ENCODE measurements around the gene STOM. TPM values are rescaled to one million over a fixed set of nuclear protein-coding genes. Genes with fewer than 3 reads are reported as not detected.
A peak's percentile ranks its signal among the peaks of the same experiment; 100 is the strongest.

Gene STOM
- total RNA-seq, 1 donor from 2014 or later = 191 TPM

DNA sequence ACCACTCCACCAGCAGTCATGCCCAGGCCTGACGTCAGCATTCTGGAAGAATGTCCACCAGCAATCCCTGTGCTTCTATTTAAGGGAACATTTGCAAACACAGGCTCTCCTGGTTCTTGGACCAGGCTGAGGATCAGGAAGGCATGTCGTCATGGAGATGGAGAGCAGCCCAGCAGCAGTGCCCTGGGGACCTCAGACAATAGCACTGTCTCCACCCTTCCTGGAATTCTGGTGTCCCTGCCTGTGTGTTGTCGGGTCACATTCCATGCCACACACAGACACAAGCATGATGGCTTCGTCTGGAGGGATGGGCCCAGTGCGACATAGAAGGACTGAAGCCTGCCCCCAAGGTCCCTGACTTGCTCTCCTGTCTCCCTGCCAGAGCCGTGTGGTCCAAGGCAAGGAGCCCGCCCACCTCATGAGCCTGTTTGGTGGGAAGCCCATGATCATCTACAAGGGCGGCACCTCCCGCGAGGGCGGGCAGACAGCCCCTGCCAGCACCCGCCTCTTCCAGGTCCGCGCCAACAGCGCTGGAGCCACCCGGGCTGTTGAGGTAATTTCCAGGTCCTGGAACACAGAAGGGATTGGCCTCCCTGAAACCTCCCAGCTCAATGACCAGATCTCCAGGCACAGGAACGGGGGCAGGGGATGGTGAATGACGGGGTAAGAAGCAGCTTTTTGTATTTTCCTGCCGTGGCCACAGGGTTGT is 43.8 kb downstream of the STOM start:
- intact Hi-C loops (cut with DNase I) = loop anchor here (1.0 to 2.0 kb wide), 3 partner anchors 25 to 45 kb away; partner anchors contain the start of gene STOM
- peak; percentile 93 for DNase-seq (ENCODE audit: low spot score)

DNA sequence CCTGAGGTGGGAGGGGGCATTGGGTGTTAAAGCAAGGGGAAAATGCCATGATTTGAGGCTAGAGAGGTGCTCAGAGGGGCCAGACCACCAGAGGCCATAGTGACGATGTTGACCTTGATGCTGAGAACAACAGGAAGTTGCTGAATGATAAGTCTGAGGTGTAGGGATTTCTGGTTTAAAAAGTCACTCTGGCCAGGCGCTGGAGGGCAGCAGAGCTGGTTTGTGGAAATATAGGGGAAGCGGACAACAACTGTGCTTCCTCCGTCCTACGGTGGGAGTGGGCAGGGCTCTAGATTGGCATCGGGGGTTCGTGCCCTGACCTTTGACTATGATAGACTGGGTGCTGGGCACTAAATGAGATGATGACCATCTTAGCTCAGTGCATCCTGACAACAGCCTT is 44.7 kb downstream of the STOM start:
- intact Hi-C loops (cut with DNase I) = no loop called here
- DNase-seq (ENCODE audit: low spot score) = no peak

DNA sequence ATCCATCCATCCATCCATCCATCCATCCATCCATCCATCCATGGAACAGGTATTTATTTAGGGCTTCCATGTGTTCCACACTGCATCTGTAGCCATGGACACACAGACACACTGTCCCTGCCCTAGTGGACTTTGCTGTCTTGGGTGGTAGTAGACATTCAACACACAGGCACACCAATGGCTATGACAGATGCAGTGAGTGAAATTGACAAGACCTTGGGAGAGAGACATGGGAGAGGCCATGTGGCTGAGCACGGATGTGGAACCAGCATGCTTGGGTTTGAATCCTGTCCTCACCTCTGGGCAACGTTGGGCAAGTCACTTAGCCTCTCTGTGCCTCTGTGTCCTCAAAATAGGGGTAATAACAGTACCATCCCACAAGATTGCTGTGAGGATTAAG is 45.3 kb downstream of the STOM start:
- intact Hi-C loops (cut with DNase I) = no loop called here

DNA sequence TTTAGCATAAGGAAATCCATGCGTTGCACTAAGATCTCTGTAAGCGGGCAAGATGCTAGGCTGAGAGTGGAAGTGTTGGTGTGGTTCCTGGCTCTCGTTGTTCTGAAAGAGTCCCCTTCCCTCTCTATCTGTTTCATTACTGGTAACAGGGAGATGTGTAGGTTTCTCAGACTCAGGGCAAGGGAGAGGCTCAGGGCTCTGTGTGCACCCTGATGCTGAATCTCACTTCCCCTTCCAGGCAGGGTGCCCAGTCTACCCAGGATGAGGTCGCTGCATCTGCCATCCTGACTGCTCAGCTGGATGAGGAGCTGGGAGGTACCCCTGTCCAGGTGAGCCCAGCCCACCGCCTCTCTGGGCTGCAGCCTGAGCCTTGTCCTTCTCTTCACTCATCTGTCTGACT is 45.7 kb downstream of the STOM start:
- intact Hi-C loops (cut with DNase I) = no loop called here
- no peak for DNase-seq (ENCODE audit: low spot score)

More for the DNA sequence above, 45.3 kb downstream of the STOM start:
- DNase-seq (ENCODE audit: low spot score) = no peak

DNA sequence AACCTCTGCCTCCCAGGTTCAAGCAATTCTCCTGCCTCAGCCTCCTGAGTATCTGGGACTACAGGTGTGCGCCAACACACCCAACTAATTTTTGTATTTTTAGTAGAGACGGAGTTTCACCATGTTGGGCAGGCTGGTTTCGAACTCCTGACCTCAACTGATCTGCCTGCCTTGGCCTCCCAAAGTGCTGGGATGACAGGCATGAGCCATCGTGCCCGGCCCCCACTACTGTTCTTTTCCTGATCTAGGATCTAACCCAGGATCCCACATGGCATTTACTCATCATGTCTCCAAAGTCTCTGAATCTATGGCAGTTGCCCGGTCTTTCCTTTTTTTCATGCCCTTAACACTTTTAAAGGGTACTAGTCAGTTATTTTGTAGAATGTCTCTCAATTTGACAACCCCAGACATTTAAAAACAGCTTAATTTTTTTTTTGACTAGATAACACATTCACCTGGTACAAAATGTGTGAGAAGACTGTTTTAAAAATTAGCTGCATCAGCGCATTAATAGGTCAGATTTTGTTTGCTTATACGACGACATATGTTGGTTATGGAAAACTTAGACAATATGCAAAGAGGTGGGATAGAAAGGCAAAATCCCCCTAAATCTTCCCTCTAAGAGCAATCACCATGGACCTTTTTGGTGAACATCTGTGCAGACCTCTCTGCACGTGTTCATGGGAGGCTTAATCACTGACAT is 46.5 kb downstream of the STOM start:
- no peak for DNase-seq (ENCODE audit: low spot score)
- intact Hi-C loops (cut with DNase I) = no loop called here

DNA sequence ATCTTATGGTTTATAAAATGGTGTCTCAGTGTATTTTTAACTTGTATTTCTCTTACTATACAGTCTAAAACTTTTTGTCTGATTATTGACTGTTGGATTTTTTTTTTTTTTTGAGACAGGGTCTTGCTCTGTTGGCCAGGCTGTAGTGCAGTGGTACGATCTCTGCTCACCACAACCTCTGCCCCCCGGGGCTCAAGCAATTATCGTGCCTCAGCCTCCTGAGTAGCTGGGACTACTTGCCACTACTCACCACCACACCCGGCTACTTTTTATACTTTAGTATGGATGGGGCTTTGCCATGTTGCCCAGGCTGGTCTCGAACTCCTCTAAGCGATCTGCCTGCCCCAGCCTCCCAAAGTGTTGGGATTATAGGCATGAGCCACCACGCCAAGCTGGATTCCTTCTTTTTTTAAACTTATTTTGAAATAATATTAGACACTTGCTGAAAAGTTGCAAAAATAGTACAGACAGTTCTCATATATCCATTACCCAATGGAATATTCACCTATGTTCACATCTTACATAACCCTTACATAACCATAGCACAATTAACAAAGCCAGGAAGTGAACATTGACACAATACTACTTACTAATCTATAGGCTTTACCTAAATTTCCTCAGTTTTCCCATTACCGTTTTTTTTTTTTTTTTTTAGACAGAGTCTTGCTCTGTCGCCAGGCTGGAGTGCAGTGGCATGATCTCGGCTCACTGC is 47.2 kb downstream of the STOM start:
- no peak for DNase-seq (ENCODE audit: low spot score)
- intact Hi-C loops (cut with DNase I) = no loop called here

DNA sequence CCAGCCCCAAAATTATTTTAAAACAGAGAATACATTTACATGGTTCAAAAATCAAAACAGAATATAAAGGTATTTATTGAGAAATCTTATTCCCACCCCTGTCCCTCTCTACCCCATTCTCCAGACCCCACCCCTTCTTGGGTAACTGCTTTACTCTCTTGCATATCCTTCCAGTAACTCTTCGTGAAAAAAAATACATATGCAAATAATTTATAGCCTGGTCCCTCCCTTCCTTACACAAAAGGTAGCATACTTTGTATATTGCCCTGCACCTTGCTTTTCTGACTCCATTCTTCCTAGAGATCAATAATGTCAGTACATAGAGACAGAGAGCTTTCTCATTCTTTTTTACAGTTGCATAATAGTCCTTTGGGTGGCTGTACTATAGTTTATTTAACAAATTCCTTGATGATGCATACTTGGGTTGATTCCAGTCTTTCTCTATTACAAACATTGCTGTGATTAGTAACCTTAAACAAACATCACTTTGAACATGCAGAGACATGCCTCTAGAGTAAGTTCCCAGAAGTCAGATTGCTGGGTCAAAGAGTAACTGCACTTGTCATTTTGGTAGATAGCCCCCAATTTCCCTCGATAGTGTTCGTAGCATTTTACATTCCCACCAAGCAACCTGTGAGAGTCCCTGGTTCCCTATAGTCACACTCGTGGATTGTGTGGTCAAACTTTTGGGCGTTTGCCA is 47.9 kb downstream of the STOM start:
- no peak for DNase-seq (ENCODE audit: low spot score)
- intact Hi-C loops (cut with DNase I) = no loop called here

DNA sequence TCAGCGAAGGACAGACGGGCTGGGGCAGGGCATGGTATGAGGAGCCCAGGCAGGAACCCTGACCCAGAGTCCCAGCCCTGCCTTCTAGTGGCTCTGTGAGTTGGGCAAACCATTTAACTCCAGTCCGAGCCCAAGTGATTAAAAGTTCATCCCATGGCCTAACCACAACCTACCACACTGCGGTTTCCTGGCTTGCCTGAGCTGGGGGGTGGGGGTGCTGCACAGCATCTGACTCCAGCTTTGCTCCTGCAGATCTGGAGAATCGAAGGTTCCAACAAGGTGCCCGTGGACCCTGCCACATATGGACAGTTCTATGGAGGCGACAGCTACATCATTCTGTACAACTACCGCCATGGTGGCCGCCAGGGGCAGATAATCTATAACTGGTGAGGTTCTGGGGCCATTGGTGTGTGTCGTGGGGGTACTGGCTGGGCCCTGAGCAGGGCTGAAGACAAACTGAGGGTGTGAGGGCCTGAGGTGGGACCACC is 49.0 kb downstream of the STOM start:
- intact Hi-C loops (cut with DNase I) = loop anchor here (2.0 kb wide), 3 partner anchors 18 to 78 kb away; no protein-coding TSS in a partner anchor
- DNase-seq (ENCODE audit: low spot score) = no peak

DNA sequence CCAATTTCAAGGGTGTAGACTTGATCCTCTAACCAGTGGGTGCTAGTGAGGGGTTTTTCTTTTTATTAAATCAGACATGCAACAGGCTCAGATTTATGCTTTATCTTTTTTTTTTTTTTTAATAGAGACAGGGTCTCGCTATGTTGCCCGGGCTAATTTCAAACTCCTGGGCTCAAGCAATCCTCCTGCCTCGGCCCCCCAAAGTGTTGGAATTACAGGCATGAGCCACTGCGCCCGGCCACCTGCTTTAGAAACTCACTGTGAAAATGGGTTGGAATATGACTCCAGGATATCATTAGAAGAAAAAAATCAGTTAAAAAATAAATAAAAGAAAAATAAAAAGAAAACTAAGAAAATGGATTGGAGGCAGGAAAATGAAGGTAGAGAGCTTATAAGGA is 50.7 kb downstream of the STOM start:
- DNase-seq (ENCODE audit: low spot score) = peak; percentile 63
- intact Hi-C loops (cut with DNase I) = loop anchor here (5.0 to 10.0 kb wide), 2 partner anchors 107 to 215 kb away; no protein-coding TSS in a partner anchor

DNA sequence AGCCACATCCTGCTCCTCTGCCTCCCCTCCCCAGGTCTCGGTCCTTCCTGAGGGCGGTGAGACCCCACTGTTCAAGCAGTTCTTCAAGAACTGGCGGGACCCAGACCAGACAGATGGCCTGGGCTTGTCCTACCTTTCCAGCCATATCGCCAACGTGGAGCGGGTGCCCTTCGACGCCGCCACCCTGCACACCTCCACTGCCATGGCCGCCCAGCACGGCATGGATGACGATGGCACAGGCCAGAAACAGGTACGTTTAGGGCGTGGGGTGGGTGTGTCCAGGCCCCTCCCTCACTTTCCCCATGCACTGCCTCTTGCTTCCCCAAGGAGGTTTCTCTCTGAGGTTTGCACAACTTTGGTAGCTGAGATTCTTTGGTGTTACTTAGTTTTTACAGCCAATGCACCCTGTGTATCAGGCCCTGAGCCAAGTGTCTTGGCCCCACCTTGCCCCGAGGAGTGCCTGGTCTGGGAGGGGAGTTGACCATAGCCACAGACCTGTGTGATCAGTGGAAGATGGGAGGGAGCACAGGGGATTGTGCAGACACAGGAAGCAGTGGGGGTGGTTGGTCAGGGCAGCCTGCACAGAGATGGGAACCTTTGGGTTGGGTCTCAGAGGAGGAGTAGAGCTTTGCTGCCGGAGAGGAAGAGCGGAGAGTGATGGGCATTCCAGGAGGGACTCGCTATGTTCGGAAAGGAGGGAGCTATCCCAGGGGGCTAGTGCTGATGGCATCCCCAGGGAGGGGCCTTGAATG is 51.2 kb downstream of the STOM start:
- peak; percentile 61 for DNase-seq (ENCODE audit: low spot score)
- intact Hi-C loops (cut with DNase I) = loop anchor here (5.0 to 10.0 kb wide), 2 partner anchors 107 to 216 kb away; no protein-coding TSS in a partner anchor

DNA sequence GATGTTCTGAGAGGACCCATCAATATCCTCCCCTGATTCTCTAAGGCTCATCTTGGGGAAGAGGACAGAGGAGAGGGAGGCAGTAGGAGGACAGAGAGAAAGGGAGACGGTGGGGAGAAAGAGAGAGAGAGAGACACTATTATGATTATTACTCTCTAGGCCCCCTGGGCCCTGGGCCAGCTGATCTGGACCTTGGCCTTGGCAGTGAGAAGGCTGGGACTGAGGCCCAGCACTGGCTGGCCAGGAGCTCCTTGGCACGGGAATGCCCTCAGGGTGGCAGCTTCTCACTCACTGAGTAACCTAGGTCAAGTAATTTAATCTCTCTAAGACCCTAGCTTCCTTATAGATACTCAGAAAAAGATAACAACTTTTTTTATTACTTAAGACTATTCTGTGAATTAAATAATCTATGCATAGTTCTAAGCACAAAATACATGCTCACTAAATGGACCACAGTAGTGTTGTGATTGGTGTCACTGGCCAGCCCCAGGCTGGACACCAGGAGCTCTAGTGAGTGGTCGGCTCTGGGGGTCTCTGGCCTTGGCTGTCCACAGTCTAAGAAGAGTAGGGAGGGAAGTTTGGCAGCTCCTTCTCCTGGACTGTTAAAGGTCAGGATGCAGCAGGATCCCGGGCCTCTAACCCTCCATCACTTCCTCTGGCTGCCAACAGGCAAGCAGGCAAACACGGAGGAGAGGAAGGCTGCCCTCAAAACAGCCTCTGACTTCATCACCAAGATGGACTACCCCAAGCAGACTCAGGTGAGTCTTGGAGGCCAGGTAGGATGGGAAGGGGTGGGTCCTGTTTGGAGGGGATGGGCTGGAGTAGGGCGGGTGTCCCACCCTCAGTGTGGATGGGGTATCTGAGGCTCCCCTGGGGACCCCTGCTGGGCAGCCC is 52.1 kb downstream of the STOM start:
- no peak for DNase-seq (ENCODE audit: low spot score)

DNA sequence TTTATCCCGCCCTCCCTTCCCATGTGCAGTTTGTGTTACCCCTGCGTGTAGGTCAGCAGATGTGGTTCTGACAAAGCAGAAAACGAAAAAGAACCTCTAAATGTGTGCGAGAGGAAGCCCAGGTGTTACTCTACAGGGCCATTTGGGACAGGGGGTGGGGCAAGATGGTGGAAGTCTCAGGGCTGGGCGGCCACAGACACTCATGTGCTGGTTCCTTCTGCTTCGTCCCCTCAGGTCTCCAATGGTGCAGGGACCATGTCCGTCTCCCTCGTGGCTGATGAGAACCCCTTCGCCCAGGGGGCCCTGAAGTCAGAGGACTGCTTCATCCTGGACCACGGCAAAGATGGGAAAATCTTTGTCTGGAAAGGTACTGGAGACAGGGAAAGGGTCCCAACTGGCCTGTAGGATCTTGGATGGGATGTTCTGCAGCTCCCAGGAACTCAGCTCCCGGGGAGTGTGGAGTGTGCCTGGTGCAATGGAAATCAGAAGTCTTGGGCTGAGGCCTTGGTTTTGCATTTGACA is 53.1 kb downstream of the STOM start:
- intact Hi-C loops (cut with DNase I) = loop anchor here (5.0 to 10.0 kb wide), 2 partner anchors 105 to 218 kb away; no protein-coding TSS in a partner anchor
- no peak for DNase-seq (ENCODE audit: low spot score)

More for the DNA sequence above, 52.1 kb downstream of the STOM start:
- intact Hi-C loops (cut with DNase I) = loop anchor here (5.0 to 10.0 kb wide), 2 partner anchors 106 to 217 kb away; no protein-coding TSS in a partner anchor

DNA sequence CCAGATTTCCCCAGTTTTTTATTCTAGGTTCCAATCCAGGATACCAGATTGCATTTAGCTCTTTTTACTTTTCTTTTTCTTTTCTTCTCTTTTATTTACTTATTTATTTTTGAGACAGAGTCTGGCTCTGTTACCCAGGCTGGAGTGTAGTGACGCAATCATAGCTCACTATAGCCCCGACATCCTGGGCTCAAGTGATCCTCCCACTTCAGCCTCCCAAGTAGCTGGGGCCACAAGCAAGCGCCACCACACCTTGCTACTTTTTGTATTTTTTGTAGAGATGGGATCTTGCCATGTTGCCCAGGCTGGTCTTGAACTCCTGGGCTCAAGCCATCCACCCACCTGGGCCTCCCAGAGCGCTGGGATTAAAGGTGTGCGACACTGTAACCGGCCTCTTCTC is 53.7 kb downstream of the STOM start:
- no peak for DNase-seq (ENCODE audit: low spot score)

DNA sequence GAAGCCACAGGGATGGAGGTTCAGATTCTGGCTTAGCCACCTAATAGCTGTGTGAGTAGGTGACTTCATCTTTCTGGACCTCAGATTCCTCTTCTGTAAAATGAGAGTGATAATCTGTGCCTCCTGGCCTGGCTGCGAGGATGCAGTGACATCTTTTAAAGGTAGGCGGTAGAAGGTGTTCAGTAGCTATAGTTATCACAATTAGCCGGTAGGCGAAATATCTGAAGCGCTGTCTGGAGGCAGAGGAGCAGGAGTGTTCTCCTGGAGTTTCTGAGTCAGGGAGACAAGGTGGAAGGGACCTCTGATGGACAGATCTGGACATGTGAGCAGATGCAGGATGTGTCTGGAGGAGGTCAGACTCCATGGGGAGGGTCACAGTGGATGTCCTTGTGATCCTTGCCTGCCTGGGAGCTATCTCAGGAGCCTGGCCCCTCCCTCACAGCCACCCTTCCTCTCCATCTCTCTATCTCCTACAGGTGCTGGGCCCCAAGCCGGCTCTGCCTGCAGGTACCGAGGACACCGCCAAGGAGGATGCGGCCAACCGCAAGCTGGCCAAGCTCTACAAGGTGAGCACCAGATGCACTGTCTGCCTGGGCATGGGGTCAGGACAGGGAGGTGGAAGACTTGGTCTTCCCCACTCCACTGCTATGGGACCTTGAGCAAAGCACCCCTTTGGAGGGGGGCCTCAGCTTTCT is 56.4 kb downstream of the STOM start:
- intact Hi-C loops (cut with DNase I) = loop anchor here (10.0 kb wide), 1 partner anchor 221 kb away; no protein-coding TSS in a partner anchor
- peak; percentile 72 for DNase-seq (ENCODE audit: low spot score)

More for the DNA sequence above, 53.7 kb downstream of the STOM start:
- intact Hi-C loops (cut with DNase I) = loop anchor here (5.0 to 10.0 kb wide), 2 partner anchors 104 to 218 kb away; no protein-coding TSS in a partner anchor

DNA sequence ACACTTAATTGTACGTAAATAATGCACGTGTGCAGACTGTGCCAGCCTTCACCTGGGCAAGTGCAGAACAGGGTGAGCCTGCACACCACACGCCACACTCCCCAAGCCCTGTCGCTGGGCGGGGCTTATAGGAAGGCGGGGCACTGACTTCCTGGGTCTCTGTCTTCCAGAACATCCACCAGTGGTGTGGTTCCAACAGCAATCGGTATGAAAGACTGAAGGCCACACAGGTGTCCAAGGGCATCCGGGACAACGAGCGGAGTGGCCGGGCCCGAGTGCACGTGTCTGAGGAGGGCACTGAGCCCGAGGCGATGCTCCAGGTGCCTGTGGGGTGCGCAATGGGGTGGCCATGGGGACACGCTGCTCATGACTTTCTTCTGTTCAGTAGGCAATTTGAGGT is 57.9 kb downstream of the STOM start:
- intact Hi-C loops (cut with DNase I) = loop anchor here (10.0 kb wide), 1 partner anchor 223 kb away; no protein-coding TSS in a partner anchor
- DNase-seq (ENCODE audit: low spot score) = no peak

DNA sequence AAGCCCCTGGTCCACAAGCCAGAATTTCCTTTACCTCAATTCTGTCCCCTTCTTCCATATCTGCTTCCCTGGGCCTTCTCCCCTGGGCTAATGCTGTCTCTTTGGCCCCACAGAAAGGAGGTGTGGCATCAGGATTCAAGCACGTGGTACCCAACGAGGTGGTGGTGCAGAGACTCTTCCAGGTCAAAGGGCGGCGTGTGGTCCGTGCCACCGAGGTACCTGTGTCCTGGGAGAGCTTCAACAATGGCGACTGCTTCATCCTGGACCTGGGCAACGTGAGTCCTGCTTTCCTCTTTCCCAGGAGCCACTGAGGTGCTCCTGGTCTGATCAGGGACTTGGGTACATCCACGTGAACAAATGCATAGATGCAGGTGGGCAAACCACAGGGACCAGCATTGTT is 59.5 kb downstream of the STOM start:
- intact Hi-C loops (cut with DNase I) = loop anchor here (10.0 kb wide), 1 partner anchor 224 kb away; no protein-coding TSS in a partner anchor
- DNase-seq (ENCODE audit: low spot score) = no peak
